GM19467 (cell line): Measurements from ENCODE around the gene HOXD8.

ENCODE experiments used
- ATAC-seq: cut with Tn5 transposase; IDR thresholded peaks from one replicate; pipeline ENCODE4 v1.9.1; 2021; ENCODE audit warnings: mild to moderate bottlenecking, moderate library complexity; ENCODE audit not compliant: unreplicated experiment

Gene HOXD8

GRCh38 chr2:176128982-176129796, at the start of gene HOXD8:
Gene HOXD8, plus strand, starts transcription at chr2:176129705. Its CDS starts 662 bp downstream, at chr2:176130367.
- ATAC-seq, result no peak

GRCh38 chr2:176079831-176080539, 49.5 kb upstream of the HOXD8 start:
- ATAC-seq, result no peak

DNA sequence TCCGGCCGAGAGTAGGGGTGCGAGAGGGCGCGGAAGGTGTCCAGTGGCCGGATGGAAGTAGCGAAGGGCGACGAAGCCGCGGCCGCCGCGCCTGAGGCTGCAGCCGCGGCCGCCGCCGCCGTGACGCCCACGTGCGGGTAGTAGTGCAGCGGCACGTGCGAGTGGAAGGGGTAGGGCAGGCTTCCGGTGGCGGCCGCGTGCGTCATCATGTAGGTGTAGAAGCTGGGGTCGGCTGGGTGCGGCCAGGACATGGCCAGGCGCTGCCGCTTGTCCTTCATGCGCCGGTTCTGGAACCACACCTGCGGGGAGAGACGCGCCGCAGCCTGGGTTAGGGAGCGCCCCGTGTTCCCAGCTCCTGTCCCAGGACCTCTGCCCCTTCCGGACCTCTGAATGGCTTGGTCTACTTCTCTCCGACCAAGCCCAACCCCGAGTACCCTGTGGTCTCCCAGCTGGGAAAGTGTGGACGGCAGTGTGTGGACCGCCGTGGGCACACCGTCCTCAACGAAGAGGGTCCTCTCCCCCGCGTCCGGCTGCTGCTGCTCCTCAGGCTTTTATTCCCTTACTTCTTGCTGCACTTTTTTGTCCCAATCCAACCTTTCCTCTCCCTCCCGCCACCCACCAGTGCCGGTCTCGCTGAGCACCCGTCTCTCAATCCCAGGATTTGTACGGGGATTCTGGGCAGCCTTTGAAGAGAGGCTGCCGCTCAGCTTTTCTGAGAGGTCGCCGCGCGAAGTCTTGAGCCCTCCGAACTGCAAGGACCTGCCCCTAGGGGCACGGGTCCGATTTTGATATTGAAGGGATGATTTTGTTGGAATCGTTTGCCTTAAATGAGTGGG, 48.7 kb upstream of the HOXD8 start:
- ATAC-seq, result no peak

DNA sequence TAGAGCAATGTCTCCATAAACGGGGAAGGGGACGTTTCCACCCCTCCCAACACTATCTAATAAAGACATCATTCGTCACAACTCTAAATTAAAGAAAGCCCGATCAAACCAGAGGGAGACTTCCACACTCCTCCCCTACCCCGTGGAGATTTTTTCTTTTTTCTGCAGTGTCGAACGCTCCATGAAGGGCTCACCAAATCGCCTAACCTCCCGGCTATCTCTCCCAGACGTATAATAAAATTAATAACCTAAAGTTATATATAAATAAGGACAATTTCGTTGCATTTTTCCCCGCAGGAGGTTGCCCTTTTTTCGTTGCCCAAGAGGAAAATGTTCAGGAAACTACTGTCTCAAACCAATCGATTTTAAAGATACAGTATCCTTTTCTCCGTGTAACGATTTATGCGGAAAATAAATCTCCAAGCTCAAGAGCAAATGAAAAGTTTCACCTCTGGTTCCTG, 48.1 kb upstream of the HOXD8 start:
- no peak for ATAC-seq

- ATAC-seq, result no peak
Observed at GRCh38 chr2:176081837-176082524, 47.5 kb upstream of the HOXD8 start.

- no peak for ATAC-seq
Observed at GRCh38 chr2:176082525-176082823, 47.0 kb upstream of the HOXD8 start.

DNA sequence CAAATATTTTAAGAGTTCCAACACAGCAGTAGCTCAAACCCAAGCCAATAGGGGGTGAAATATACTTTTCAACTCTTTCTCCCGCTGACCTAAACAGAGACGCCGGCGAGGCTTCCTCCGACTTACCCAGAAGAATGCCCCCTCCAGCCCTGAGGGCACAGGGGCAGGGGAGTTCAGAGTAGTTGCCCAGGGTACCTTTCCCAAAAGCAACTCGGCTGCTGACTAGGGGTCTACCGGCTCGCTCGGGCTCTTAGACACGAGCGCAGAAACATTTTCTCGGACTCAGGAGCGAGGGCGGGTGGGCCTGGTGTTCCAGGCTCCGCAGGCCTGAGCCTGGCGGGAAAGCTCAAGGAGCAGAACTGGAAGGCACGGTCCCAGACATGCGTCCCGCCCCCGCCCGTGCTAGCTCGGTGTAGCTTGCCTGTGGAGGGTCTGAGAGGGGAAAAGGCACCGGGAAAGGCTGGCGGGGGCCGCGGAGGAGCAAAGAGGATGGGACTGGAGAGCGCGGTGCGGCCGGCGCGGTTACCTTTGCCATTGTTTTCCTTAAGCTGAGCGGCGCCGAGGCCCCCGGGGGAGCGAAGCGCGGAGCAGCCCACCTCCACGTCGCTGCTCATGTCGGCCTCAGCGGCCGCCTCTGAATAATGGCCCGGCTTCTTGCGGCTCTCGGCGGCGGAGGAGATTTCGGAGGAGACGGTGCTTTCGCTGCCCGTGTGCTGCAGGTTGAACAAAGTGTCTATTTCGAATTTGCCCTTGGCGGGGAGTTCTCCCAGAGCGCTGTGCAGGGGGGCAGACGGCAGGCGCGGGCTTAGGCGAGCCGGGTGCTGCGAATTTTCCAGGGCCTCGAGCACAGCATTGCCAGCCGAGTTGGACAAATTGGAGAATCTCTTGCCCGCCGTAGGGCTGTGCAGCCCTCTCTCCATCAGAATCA, 46.4 kb upstream of the HOXD8 start:
- ATAC-seq, result no peak

DNA sequence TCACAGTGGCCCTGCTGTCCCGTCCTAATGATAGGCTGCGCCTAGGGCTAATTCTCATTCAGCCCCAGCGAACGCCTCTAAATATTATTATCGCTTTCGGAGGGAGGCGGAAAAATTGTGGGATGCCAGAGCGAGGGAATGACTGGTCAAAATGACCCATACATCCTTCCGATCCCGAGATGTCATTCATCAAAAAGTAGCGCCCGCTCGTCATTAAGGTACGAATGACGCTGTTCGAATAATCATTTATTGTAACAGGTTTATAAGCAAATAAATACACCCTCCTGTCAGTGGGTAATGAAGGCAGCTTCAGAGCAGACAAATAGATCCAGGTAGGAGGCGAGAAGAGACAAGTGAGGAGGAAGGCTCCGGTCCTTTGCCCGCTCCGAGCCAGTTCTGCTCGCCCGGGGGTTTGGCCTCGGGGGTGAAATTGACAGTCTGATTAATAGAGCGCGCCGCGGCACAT, 45.7 kb upstream of the HOXD8 start, which contains the start of gene EVX2:
Gene EVX2, minus strand, starts transcription at position 167 of the 466 bp plus-strand sequence. CDS start 186 bp downstream, outside the sequence.
- no peak for ATAC-seq

- ATAC-seq, result no peak
Observed at GRCh38 chr2:176084611-176085119, 44.8 kb upstream of the HOXD8 start.

DNA sequence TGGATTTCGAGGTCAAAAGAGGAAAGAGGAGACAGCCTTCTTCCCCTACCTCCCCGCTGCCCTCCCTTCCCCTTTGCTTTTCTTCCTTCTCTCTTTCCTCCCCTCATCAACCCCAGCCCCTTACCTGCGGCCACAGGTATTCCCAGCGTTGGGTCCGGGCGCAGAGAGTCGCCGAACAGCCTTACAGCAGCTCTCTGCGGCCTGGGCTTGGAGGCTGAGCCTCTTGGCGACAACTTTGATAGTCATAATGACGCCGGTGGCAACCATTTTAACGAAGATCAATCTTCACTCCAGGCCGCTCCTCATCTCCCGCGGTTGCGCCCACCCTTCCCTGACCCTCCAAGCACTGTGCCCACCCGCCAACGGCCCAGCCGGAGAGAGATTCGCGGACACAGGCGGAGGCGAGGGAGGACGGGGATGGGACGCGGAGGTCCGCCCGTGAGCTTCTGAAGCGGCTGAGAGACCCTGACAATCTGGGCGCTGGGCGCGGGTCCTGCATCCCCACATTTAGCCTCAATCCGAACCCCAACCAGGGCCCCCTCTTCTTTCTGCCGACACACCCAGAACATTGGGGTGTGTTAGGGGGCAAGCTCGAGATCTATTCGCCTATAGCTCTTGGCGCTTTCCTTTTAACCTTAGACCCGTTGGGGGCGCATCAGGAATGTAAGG, 44.3 kb upstream of the HOXD8 start:
- ATAC-seq, result no peak

GRCh38 chr2:176085861-176086771, 43.4 kb upstream of the HOXD8 start:
- ATAC-seq, result no peak

DNA sequence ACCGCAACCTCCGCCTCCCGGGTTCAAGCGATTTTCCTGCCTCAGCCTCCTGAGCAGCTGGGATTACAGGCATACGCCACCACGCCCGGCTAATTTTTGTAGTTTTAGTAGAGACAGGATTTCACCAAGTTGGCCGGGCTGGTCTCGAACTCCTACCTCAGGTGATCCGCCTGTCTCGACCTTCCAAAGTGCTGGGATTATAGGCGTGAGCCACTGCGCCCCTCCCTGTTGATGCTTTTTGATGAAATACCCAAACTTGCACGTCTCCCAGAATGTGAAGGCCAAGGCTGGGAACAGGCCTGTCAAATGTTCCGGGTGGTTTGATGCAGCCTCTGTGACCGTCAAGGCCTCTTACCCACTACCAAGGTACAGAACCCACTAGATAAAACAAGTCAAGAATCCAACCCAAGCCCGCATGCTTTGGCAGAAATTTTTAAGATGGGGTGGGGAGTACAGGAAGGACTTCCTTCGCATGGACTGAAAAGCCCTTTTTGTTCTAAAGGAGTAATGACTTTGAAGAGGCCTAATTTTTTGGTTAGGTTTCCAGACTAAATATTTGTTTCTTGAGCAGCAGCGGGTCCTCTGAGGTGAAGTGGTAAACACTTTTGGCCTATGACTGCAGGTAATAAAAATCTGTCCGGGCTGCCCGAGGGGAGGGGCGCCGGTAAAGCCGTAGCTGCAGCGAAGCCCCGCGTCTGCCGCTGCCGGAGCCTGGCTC, 42.0 kb upstream of the HOXD8 start:
- no peak for ATAC-seq

GRCh38 chr2:176088048-176088936, 41.2 kb upstream of the HOXD8 start:
- ATAC-seq, result no peak

GRCh38 chr2:176088937-176089842, 40.3 kb upstream of the HOXD8 start:
- ATAC-seq, result no peak

GRCh38 chr2:176089843-176090395, 39.6 kb upstream of the HOXD8 start:
- ATAC-seq, result no peak
